HEK293T (cell line): ENCODE data around the gene ZNF362.

Experiments
- BHLHE40 ChIP-seq: fragments of 450-650 bp; IDR thresholded peaks from 2 replicates; pipeline ENCODE4 v1.6.1; 2016; ENCODE audit warnings: mild to moderate bottlenecking, moderate library complexity, borderline replicate concordance
- ELF4 ChIP-seq: fragments of 450-650 bp; IDR thresholded peaks from 2 replicates; pipeline ENCODE4 v1.6.1; 2017; ENCODE audit warnings: antibody characterized with exemption
- FOXK2 ChIP-seq: fragments of 450-650 bp; IDR thresholded peaks from 2 replicates; pipeline ENCODE4 v1.6.1; 2016; ENCODE audit warnings: mild to moderate bottlenecking
- LEF1 ChIP-seq: fragments of 450-650 bp; IDR thresholded peaks from 2 replicates; pipeline ENCODE4 v1.6.1; 2017; ENCODE audit warnings: mild to moderate bottlenecking, borderline replicate concordance
- NFRKB ChIP-seq: fragments of 450-650 bp; IDR thresholded peaks from 2 replicates; pipeline ENCODE4 v1.6.1; 2016; ENCODE audit warnings: mild to moderate bottlenecking, moderate library complexity
- ZNF384 ChIP-seq: fragments of 450-650 bp; IDR thresholded peaks from 2 replicates; pipeline ENCODE4 v1.6.1; 2016

DNA sequence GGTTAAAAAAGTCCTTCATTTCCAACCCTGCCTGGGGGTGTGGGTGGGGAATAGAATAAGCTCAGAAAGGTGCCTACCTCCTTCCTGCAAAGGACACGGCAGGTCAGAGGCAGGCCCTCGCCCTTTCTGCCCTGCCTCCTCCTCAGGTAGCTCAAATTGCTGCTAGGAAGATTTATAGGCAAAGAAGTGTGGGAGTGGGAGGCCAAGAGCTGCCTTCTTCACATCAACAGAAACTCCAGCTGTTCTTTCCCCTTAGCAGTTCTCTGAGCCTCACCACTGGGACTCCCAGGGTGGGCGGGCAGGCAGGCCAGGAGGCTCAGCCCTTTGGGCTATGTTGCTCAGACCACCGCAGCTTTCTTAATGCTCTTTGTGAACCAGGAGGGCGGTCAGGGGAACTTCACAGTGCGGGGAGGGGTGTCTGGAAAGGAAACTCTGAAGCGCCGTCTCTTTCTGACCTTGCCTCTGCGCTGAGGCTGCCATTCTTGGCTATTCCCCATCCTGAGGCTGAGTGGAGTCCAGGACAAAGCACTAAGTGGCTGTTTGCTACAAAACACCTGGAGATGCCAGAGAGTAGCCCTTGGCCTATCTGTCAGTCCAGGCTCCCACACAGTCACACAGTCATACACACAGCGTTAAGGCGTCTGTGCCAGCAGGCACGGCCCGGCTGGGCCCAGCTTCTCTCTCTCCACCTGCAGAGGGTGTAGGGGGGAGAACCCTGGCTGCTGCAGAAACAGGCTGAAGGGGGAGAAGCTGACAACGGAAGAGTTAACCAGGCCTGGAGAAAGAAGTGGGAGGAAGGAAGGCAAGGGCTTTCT lies 67.6 kb downstream of the ZNF362 start:
- TF ChIP-seq FOXK2 (no peak), BHLHE40 (no peak), ELF4 (no peak), NFRKB (no peak), LEF1 (no peak), ZNF384 (no peak)
